DLD1 (cell line): ENCODE results near the gene SAP25.
"Not testable (repeated sequence)": the region's sequence is repeated elsewhere in the genome, so short reads cannot be mapped to it uniquely, and the experiment has no call there.

ENCODE experiments used
- in situ Hi-C: cut with HindIII; loops from 2 replicates; pipeline ENCODE4 v1.10.0; 2017; ENCODE audit warnings: low sequenced_read_pairs

Gene SAP25

GRCh38 chr7:100576384-100576993, 2.8 kb upstream of the SAP25 start:
- in situ Hi-C loops, result no loop called here

GRCh38 chr7:100575746-100576383, 2.2 kb upstream of the SAP25 start:
- in situ Hi-C loops, result no loop called here

- in situ Hi-C loops, result no loop called here
Observed at GRCh38 chr7:100575206-100575631, 1.5 kb upstream of the SAP25 start.

- in situ Hi-C loops, result no loop called here
Observed at GRCh38 chr7:100574362-100575205, 884 bp upstream of the SAP25 start.

- in situ Hi-C loops, result no loop called here
Observed at GRCh38 chr7:100572949-100573675, 588 bp downstream of the SAP25 start.

GRCh38 chr7:100572281-100572948, 1.3 kb downstream of the SAP25 start:
- in situ Hi-C loops, result no loop called here

- in situ Hi-C loops, result no loop called here
Observed at GRCh38 chr7:100571829-100572116, 1.9 kb downstream of the SAP25 start.

GRCh38 chr7:100570954-100571828, 2.5 kb downstream of the SAP25 start:
- in situ Hi-C loops, result no loop called here

GRCh38 chr7:100568896-100569844, 4.5 kb downstream of the SAP25 start:
- in situ Hi-C loops, result no loop called here

- in situ Hi-C loops, result no loop called here
Observed at GRCh38 chr7:100568176-100568895, 5.4 kb downstream of the SAP25 start.

- in situ Hi-C loops, result no loop called here
Observed at GRCh38 chr7:100567751-100568175, 5.9 kb downstream of the SAP25 start.

GRCh38 chr7:100567031-100567730, 6.5 kb downstream of the SAP25 start:
- in situ Hi-C loops, result no loop called here

GRCh38 chr7:100566018-100566531, 7.6 kb downstream of the SAP25 start:
- in situ Hi-C loops, result no loop called here

- in situ Hi-C loops, result no loop called here
Observed at GRCh38 chr7:100565133-100565571, 8.5 kb downstream of the SAP25 start.

- in situ Hi-C loops, result not testable (repeated sequence)
Observed at GRCh38 chr7:100564405-100564804, 9.3 kb downstream of the SAP25 start.

- in situ Hi-C loops, result no loop called here
Observed at GRCh38 chr7:100563809-100564400, 9.8 kb downstream of the SAP25 start.

- in situ Hi-C loops, result no loop called here
Observed at GRCh38 chr7:100563100-100563564, 10.6 kb downstream of the SAP25 start.
